Germinal center (tissue), 1 donor: ENCODE results near the gene POLRMT.
"Not testable (repeated sequence)": the region's sequence is repeated elsewhere in the genome, so short reads cannot be mapped to it uniquely, and the experiment has no call there.

Source experiments
- DNase-seq: peaks from one replicate; pipeline ENCODE4 v3.0.0; 2012; ENCODE audit warnings: mixed read lengths, low spot score

The POLRMT gene

GRCh38 chr19:611481-611868, 21.9 kb downstream of the POLRMT start:
- DNase-seq = no peak

- peak; percentile 57 for DNase-seq
Observed at GRCh38 chr19:610801-611480, 22.4 kb downstream of the POLRMT start.

DNA sequence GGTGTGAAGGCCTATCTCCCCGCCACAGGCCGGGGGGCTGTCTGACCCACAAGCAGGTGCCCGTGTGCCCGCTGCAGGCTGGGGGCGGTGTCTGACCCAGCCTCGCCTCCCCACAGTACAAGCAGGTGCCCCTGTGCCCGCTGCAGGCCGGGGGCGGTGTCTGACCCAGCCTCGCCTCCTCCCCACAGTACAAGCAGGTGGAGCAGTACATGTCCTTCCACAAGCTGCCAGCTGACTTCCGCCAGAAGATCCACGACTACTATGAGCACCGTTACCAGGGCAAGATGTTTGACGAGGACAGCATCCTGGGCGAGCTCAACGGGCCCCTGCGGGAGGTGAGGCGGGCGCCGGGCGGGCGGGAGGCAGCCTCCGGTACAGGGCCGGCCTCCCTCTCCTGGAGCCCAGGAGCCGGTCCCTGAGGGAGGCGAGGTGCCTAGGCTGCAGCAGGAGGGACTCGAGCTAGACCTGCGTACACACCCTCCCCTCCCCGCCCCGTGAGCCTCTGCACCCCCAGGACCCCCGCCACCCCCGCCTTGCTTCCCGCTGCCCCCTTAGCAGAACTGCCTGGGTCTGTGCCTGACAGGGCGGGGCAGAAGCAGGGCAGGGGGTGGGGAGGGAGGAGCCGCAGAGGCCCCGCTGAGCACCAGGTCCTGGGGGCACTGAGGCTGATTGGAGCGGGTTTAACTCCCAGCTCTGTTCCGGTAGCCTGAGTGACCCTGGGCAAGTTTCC, 23.1 kb downstream of the POLRMT start:
- no peak for DNase-seq

GRCh38 chr19:609004-609346, 24.4 kb downstream of the POLRMT start:
- DNase-seq = no peak

GRCh38 chr19:608155-609003, 25.0 kb downstream of the POLRMT start:
- no peak for DNase-seq

DNA sequence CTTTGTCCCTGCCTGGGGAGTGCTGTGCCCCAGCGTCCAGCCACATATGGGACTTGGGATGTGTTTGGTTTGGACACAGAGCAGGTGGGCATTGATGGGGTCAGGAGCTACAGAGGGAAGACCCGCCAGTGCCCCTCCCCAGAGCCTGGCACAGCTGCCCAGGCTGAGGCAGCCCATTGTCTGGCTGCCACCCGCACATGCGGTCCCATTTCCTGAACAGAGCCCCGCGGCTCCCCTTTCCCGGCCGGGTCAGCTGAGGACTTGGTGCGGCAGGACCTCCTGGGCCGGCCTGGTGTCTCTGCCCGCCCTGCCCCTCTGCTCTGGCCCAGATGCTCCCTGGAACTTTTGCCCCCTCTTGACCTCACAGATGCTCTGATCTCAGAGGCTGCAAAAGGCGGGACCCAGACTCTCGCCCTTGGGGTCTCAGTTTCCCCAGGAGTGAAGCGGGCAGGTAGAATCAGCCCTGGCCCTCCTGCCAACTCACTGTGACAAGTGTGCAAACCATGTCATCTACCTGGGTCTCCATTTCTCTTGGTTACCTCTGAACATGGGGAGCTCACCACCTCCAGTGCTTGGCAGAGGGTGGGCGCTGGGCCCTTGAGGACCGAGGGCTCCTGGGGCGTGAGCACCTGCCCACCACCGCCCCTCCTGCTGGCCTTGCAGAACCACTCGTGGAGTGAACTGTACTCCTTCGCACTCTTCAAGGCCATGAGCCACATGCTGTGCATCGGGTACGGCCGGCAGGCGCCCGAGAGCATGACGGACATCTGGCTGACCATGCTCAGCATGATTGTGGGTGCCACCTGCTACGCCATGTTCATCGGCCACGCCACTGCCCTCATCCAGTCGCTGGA, 25.8 kb downstream of the POLRMT start:
- DNase-seq = no peak

- DNase-seq = not testable (repeated sequence)
Observed at GRCh38 chr19:605061-605971, 28.0 kb downstream of the POLRMT start.

- DNase-seq = peak; percentile 56
Observed at GRCh38 chr19:604355-604754, 29.0 kb downstream of the POLRMT start.

DNA sequence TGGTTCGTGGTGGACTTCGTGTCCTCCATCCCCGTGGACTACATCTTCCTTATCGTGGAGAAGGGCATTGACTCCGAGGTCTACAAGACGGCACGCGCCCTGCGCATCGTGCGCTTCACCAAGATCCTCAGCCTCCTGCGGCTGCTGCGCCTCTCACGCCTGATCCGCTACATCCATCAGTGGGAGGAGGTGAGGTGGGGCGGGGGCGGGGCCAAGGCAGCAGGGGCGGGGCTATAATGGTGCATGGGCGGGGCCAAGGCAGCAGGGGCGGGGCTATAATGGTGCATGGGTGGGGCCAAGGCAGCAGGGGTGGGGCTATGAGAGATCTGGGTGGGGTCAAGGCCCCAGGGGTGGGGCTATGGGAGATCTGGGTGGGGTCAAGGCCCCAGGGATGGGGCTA, 29.6 kb downstream of the POLRMT start:
- not testable (repeated sequence) for DNase-seq

DNA sequence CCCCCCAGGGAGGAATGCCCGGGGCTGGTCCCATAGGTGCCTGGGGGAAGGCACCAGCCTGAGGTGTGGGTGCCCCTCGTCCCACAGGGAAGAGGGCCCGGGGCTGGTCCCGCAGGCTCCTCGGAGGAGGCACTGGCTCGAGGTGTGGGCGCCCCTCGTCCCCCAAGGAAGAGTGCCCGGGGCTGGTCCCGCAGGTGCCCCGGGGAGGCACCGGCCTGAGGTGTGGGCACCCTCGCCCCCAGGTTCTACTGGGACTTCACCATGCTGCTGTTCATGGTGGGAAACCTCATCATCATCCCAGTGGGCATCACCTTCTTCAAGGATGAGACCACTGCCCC, 30.1 kb downstream of the POLRMT start:
- not testable (repeated sequence) for DNase-seq

DNA sequence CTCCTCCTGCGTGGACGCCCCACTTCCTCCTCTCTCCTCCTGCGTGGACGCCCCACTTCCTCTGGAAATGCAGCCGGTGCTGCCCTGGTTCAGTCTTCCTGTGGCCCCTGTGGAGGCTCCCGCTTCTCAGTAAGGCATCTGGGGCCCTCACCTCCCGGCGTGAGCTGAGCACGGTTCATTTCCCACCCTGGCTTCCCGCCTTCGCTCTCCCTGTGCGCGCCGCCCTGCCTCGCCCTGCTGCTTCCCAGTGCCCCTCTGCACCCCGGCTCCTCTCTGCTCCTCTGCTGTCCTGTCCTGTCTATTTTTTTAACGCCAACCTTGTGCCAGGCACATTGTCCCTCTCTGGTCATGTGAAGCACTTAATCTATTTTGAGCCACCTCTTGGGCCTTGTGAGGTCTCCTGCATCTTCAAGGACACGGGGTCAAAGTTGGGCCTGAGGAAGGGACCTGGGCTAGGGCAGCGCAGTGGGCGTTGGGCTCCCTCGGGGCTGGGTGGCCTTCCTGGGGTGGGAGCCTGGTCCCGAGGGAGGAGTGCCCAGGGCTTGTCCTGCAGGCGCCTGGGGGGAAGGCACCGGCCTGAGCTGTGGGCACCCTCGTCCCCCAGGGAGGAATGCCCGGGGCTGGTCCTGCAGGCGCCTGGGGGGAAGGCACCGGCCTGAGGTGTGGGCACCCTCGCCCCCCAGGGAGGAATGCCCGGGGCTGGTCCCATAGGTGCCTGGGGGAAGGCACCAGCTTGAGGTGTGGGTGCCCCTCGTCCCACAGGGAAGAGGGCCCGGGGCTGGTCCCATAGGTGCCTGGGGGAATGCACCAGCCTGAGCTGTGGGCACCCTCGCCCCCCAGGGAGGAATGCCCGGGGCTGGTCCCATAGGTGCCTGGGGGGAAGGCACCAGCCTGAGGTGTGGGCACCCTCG, 30.7 kb downstream of the POLRMT start:
- DNase-seq = no peak

DNA sequence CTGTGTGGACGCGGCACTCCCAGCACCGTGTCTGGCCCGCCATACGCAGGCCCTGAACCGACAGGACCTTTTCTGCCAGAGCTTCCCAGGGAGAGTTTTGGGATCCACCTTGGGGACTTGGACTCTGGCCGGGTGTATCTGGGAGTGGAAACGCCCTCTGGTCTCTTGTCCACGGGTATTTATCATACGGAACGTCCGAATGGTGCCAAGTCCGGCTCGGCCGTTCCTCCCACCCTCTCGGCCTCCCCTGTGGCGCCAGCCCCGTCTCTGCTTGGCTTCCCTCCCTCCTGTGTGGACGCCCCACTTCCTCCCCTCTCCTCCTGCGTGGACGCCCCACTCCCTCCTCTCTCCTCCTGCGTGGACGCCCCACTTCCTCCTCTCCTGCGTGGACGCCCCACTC, 31.5 kb downstream of the POLRMT start:
- no peak for DNase-seq

GRCh38 chr19:601310-601709, 32.0 kb downstream of the POLRMT start:
- DNase-seq = no peak

- no peak for DNase-seq
Observed at GRCh38 chr19:597406-598315, 35.7 kb downstream of the POLRMT start.

- DNase-seq = no peak
Observed at GRCh38 chr19:596263-596655, 37.1 kb downstream of the POLRMT start.

DNA sequence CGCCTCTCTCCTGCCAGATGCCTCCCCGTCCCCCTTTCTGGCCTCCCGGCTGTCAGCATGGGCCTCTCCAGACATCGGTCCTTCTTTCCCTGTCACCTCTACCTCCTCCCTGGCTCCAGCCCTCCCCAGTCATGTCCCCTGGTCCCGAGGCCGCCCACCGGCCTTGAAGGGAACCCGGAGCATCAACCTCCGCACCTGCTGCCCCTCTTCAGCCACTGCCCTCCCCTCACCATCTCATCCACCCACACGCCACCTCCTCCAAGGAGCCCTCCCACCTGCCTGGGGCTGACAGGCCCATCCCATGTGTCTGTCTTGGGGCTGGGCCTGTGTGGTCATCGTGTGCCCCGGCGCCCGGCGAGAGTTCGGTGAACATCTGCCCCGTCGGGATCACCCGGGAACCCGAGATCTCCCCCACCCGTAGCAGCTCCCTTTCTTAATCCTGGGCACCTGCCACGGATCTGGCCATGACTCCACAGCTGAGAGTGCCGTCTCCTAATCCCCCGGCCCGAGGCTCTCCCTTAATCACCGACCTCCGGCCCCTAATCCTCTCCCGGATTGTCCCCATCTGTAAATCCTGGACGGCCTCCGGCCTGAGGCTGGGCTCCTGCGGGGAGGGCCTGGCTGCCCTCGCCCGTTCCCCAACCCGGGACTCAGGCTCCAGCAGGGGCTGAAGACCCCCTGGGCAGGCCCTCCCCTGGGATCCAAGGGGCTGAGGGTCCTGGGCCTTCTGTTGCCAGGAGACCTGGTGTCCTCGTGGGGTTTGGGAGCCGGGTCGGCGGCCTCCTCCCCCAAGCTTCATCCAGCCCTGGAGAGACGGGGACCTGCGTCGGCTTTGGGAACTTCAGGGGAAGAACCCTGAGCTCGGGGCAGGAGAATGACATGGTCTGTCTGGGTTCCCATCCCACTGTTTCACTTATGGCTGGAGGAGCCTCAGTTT, 37.7 kb downstream of the POLRMT start:
- no peak for DNase-seq

GRCh38 chr19:594265-594870, 39.0 kb downstream of the POLRMT start:
- no peak for DNase-seq
